NCI-H748 (cell line): ENCODE results near the gene HEYL.
"Not testable (repeated sequence)": the region's sequence is repeated elsewhere in the genome, so short reads cannot be mapped to it uniquely, and the experiment has no call there.

ENCODE experiments used
- DNase-seq: peaks from one replicate; lab custom pipeline; 2025; ENCODE audit not compliant: unreplicated experiment; lab: John Stamatoyannopoulos, UW

HEYL gene

DNA sequence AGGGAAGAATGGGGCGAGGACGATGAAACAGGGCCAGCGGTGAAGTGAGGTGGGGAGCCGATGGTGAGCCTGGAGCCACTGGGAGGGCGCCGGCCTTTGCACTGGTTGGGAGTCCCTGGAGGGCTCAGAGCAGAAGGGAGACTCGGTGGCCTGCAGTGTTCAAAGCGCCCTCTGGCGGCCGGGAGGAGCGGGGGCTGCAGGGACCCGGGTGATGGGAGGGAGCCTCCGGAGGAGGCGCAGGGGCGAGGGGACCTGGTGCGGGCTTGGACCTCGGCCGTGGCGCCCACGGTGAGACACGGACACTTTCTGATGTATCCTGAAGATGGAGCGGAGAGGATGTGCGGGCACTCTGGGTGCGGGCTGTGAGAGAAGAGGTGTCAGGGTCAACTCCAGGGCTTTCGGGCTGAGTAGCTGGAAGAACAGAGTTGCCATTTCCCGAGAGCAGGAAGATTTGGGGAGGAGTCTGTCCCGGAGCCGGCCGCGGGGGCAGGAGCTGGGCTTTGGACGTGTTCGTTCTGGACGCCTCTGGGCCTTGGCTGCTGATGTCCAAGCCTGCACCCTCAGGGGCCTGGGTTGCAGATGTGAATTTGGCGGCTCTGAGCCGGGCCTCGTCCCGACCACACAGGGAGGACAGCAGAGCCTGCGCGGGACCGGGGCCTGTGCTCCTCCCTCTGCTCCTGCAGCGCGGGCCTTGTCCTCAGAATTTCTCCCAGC lies 29.7 kb downstream of the HEYL start:
- DNase-seq: peak; percentile 93

DNA sequence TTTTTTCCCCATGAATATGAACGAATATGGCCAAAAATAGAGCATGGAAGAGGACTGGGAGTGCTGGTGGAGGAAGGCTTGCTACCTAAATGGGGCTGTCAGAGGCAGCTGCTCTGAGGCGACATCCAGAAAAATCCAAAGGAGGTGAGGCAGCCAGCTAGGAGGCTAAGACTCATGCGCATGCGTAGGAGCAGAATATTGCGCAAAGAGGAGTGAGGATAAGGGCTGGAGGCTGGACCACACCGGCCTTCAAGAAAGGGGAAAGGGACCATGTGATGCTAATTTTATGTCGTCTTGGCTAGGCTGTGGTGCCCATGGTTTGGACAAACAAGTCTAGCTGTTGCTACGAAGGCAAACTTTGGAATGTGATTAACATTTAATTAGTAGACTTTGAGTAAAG lies 30.5 kb downstream of the HEYL start:
- DNase-seq: no peak

DNA sequence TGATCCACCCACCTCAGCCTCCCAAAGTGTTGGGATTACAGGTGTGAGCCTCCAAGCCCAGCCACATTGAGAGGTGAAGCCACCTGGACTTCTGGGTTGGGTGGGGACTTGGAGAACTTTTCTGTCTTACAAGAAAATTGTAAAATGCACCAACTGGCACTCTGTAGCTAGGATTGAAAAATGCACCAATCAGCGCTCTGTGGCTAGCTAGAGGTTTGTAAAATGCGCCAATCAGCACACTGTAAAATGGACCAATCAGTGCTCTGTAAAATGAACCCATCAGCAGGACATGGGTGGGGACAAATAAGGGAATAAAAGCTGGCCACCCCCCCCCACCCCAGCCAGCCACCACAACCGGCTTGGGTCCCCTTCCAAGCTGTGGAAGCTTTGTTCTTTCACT lies 35.8 kb downstream of the HEYL start:
- DNase-seq: not testable (repeated sequence)

DNA sequence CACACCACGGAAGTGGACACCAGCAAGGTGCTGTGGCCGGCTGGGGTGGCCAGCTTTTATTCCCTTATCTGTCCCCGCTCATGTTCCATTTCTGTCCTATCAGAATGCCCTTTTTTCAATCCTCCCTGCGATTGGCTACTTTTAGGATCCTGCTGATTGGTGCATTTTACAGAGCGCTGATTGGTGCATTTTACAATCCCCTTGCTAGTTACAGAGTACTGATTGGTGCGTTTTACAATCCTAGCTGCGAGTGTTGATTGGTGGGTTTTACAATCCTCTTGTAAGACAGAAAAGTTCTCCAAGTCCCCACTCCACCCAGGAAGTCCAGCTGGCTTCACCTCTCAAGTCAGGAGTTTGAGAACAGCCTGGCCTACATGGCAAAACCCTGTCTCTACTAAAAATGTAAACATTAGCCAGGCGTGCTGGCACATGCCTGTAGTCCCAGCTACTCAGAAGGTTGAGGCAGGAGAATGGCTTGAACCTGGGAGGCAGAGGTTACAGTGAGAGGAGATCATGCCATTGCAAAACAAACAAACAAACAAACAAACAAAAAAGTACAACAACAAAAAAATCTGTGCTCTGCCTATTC lies 37.7 kb downstream of the HEYL start:
- DNase-seq: not testable (repeated sequence)

- DNase-seq: no peak
These were observed 43.3 kb downstream of the HEYL start for GRCh38 chr1:39596163-39596562.

DNA sequence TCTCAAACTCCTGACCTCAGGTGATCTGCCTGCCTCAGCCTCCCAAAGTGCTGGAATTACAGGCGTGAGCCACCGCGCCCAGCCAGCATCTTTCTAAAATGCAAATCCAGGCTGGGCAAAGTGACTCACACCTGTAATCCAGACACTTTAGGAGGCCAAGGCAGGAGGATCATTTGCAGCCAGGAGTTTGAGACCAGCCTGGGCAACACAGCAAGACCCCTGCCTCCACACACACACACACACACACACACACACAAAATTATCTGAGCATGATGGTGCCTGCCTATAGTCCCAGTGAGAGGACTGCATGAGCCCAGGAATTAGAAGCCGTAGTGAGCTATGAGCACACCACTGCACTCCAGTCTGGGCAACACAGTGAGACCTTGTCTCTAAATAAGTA lies 46.1 kb downstream of the HEYL start:
- DNase-seq: no peak

GRCh38 chr1:39592069-39592468 lies 47.4 kb downstream of the HEYL start:
- no peak for DNase-seq

GRCh38 chr1:39590546-39590945 lies 48.9 kb downstream of the HEYL start:
- no peak for DNase-seq

DNA sequence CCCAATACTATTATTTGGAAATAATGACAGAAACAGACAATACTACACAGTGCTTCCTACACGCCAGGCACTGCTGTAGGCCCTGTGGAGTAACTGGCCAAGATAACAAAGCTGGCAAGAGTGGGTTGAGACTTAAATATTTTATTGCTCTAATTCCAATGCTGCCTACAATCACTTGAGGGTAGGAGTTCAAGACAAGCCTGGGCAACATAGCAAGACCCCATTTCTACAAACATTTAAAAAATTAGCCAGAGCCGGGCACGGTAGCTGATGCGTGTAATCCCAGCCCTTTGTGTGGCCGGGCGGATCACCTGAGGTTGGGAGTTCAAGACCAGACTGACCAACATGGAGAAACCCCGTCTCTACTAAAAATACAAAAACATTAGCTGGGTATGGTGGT lies 53.5 kb downstream of the HEYL start:
- no peak for DNase-seq

DNA sequence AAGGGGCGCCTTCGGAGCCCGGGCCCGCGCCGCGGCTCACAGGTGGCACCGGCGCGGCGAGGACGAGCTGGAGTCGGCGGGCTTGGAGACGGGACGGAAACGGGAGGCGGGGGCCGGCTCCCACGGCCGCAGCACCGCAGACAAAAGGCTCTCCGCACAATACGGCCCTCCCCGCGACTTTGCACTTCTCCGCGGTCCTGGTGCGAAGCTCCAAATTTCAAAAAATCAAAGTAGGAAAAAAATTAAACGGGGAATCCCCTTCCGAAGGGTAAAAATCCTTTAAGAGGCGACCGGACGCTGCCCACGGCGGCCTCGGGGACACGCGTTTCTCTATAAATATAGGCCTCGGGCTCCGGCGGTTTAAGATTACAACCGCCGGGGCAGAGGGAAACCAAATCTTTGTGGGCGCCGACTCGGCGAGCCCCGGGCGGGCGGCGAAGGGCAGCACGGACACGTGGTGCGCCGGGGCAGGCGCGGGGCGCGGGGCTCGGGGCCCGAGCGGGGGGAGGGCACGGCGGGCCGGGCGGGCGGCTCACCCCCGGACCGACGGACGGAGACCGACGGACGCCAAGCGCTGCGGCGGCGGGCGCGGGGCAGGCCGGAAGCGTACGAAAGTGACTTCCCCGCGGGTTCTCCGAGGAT lies 63.3 kb downstream of the HEYL start:
- peak; percentile 92 for DNase-seq

- DNase-seq: peak; percentile 92
These were observed 64.0 kb downstream of the HEYL start for GRCh38 chr1:39575191-39576015.

DNA sequence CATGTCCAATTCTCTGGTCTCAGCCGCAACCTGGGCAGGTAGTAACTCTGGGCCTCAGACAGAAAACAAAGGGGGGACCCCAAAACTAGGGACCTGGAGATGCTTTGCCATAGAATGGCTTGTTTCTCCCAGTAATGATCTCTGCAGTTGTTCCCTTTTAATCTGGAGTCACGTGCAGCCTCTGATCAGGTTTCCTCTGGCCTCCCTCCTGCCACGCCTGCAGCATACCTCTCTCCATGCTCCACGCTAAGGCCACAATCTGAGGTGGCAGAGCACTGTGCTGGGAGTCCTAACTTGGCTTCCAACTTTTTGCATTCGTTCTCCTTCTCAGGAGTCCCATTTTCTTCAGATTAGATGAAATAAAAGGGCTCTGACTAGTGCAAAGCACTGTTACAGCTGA lies 64.8 kb downstream of the HEYL start:
- DNase-seq: peak; percentile 71
